NCI-H345 treated with DMSO at 0.1 percent for 48 hours (cell line): ENCODE results near the gene PODXL2.
A peak's percentile ranks its signal among the peaks of the same experiment; 100 is the strongest.

Experiments
- DNase-seq: peaks from one replicate; lab custom pipeline; 2025; ENCODE audit not compliant: unreplicated experiment; lab: John Stamatoyannopoulos, UW

The PODXL2 gene

DNA sequence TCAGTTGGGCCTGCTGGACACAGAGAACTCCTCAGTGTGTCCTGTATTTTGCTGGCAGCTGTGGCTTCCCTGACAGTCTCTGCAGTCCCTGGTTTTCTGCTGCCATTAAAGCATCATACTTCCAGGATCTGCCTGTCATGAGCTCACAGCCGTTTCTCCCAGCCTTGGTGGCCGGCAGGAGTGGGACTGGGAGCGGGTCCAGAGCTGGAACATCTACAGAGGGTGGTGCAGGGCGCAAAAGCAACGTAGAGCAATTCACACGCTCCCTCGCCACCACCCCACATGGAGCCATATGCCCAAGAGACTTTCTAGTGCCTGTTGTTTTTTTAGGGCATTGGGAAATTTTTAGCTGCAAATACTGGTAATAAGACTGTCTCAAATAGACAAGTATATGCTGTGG, 77.3 kb downstream of the PODXL2 start:
- DNase-seq: no peak

DNA sequence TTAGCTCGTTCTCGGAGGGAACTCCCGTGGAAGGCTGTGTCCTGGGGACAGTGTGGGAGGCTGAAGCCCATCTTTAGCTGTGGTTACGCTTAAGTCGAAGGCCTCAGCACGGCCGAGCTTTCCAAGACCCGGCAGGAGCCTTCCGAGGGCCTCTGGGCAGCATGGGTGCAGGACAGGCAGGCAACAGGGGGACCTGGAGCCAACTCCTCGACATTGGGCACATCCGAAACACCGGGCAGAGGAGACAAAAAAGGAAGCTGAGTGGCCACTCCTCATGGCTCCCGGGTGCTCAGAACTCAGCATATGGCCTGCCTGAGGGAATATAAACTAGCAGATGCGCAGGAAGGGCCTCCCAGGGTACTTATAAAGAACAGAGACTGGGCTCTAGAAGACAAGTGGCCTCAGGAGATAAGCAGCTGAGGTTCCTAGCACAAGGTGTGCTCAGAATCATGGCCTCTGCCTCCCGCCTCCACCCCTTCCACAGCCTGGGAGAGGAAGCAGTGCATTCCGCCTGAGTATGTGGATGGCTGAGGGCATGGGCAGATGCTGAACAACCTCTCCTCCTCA, 77.9 kb downstream of the PODXL2 start:
- no peak for DNase-seq

DNA sequence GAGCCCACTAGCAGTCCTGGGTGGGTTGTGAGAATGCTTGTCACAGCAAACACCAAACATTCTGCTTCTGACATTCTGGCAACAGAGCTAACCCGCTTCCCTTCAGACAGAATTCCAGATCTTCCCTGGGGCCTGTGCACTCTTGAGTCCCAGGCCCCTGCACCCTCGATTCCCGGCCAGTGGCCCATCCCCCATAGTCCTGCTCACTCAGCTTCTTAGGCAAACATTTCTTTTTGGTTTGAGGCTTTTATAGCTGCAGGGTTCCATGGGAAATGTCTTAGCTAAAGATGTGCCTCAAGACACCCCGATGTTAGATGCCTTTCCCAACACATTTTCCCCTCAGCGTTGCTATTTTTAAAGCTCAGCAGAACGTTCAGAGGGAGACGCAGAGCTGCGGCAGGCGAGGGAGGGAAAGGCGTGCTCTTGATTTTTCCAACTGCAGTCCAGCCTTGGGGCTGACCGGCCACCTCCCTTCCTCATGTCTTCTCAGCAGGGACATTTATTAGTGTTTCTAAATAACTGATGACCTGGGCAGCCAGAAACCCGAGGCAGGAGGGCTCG, 78.9 kb downstream of the PODXL2 start:
- no peak for DNase-seq

DNA sequence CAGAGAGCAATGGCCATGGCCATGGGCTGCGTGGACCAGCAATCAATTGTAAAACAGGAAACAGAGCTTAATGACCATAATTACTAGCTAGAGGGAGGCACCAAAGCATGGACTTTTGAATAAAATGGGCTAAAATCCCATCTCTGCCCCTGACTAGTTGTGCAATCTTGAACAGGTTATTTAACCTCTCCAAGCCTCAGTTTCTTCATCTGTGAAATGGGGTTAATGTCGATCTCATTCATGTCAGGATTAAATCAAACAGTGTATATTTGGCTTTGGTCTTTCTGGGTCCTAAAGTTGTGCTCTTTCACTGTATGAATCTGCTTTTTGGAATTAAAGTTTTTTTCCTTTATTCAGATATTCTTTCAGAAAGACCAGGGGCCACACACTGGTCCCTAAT, 79.9 kb downstream of the PODXL2 start:
- no peak for DNase-seq

DNA sequence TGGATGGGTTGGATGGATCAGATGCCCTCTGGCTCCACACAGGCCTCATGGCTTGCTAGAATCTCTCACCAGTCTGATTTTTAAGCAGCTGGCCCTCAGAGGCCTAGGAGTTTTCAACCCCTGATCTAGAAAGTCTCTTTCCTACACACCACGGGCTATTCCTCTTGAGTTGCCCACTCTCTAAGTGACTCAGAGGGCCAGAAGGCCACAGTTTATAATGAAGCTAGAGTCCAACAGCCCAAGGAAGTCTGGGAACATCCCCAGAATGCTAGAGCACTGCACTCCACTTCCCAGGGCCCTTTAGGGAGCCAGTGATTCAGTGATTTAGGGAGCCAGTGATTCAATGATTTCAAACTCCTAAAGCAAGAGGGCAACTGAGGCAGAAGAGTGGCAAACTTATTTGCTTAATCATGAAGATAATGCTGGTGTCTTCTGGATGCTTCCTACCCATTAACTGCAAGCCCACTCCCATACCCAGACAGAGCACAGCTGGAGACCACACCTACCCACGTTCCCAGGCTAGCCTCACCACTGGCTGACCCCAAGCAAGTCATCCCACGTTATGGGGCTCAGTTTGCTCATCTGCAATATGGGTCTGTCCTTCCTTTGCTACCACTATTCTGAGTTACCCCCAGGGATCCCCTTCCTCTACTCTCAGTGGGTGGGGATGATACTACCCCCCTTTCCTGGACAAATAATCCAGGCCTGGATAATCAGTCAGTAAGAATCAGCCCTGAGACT, 80.5 kb downstream of the PODXL2 start:
- no peak for DNase-seq

DNA sequence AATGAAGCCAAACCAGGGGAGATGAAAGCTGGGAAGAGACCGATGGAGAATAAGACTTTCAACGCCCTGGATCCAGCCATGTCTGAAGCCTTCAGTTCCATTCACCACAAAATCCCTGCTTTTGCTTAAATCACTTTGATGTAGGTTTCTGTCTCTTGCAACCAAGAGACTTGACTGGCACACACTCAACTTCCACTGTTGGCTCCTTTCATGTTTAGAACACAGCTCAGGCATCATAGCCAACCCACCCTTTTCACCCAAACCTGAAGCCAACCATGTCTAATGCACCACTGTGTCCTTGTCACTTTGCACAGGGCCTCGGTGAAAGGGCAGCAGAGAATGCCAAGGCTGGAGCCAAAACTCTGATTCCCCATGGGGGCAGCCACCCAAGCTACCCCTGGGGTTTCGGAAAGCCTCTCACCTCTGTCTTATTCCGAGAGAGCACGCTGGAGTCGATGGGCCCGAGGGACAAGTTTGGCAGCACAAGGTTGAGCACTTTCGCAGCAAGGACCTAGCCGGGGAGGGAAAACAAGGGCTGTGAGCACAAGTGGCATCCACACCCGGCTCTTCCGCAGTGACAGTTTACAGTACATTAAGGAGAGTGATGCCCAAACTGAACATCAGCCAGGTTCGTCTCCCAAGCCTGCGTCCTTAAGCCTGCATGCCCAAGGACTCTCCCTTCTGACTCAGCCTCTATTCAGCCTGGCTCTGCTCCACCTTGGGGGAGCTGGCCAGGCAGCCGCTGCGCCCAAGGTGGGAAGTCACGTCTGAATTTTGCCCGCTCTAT, 81.4 kb downstream of the PODXL2 start:
- no peak for DNase-seq

DNA sequence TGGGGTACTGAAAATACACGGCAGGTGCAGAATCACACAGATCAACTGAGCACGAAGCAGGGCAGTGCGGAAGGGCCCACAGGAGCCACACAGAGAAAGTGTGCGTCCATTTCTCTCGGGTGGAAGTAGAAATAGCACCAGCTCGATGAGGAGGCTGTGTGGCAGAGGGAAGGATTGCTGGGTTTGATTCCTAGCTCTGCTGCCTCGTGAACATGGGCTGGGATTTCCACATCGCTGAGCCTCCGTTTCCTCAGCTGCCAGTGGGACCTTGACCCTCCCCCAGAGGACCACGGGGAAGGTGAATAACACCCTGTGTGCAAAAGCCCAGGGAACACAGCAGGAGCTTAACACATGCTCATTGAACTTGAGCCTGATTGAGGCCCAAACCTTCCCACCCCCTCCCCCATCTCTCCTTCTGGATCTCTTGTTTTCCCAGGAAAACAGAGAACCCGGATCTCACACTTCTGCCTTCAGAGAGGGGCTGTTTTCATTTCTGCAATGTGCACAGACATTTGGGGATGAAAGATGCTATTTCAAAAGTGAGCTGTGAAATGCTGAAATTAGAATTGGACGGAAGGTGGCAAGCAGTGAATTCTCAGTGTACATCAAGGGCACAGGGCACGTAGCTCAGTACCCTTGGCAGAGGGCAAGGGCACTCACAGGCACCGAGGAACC, 82.2 kb downstream of the PODXL2 start:
- DNase-seq: no peak

DNA sequence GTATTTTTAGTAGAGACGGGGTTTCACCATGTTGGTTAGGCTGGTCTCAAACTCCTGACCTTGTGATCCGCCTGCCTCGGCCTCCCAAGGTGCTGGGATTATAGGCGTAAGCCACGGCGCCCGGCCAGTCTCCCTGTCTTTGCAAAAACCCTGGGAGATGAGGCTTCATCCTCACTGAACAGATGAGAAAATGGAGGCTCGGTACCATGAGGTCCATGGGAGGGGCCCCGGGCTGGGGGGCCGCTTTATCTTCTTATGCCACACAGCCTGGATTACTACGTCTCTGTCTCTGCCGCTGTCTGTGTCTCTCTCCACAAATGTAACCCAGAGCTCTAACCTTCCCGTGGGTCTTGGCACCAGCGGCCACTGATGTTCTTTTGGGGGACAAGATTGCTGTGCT, 82.9 kb downstream of the PODXL2 start:
- no peak for DNase-seq

DNA sequence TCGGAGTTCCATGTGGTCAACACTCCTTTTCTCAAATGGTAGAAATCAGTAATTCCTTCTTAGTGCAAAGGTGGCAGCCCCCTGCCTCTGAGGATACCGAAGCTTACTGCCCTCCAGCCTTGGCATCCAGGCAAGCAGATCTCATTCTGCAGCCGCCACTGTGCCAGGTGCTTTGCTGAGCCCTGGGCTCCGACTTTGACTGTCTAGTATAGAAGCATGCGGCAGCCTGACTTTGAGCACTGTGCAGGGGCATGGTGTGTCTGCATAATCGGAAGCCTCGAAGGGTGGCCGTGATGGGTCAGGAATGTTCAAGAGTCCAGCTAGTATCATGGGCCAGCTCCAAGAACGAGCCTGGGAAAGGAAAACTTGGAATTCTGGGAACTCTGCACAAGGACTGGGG, 83.5 kb downstream of the PODXL2 start:
- DNase-seq: no peak

DNA sequence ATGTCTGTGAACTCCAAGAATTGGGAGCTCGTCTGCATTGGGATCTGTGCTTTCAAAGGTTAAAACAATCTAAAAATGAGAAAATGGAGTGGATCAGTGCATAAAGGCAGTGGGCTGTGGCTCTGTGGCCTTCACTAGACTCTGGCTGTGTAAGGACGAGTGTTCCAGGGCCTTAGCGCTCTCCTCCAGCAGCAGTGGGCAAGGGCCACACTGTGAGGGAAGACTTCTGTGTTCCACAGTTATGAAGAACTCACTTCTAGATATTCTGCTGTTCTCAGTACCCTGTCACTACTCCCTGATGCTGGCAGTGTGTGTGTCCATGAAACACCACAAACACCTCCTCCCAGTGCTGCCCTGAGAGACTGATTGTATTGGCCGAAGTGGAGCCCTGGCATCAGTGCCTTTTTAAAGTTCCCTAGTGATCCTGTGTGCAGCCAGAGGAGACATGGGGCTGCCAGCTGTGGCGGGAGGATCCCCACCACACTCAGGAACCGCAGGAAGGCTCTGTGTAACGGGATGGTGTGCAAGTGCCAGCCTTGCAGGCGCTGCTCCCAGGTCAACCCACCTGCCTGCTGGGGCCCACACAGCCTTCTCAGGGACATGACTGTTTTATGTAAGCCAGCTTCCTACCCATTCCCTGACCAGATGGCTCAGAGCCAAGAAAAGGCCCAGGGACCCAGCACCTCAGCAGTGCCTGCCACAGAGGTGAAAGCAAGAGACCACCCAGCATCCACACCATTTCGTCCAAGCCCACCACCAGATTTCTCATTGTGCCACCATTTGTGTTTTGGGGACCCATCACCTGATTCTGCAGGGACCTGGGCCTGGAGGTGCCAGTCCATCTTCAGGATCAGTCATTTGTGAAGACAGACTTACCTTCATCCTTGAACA, 84.1 kb downstream of the PODXL2 start:
- no peak for DNase-seq

DNA sequence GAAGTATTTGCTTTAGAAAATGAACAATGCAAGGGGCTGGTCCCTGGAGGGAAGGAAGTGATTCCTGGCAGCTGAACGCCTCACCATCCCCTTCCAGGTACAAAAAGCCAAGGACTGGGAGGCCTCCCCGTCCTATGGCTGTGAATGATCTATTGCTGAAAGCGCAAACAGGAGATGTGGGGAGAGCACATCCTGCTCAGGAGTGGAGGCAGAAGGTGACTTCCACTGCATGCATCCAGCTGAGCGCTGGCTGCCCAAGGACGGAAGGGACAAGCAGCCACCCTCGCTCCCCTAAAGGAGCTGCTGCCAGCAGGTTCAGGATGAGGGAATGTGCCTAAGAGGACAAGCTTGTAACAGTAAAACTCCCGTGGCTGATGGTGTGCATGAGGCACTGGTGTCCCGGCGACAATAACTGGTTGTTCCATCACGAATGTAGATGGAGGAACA, 85.2 kb downstream of the PODXL2 start:
- DNase-seq: peak; percentile 13

DNA sequence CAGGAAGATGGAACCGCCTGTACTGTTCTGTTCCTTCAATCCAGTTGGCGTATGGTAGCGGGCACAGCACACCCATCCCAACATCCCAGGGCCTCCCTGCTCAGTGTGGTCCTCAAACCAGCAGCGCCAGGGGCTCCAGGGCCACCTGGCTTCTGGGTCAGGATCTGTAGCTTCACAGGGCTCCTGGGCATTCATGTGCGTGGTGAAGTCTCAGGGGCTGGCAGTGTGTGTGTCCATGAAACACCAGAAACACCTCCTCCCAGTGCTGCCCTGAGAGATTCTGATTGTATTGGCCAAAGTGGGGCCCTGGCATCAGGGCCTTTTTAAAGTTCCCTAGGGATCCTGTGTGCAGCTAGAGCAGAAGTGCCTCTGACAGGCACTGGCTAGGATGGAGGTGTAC, 85.9 kb downstream of the PODXL2 start:
- no peak for DNase-seq

DNA sequence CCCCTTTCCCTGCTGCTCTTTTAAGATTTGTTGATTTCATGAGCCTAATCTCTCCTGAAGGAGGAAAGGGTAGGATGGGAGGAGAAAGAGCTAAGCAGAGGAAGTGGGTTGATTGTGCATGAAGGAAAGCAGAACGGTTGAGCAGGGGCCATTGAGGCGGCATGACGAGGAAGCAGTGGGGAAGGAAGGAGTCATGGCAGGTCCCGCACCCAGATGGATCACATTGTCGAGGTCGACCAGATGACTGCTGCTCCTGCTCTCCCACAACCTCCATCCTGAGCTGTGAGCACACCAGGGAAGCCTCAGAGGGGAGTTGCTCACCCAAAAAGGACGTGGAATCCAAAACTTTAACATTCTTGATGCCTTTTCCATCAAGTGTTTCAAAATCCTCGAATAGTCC, 86.5 kb downstream of the PODXL2 start:
- DNase-seq: no peak

DNA sequence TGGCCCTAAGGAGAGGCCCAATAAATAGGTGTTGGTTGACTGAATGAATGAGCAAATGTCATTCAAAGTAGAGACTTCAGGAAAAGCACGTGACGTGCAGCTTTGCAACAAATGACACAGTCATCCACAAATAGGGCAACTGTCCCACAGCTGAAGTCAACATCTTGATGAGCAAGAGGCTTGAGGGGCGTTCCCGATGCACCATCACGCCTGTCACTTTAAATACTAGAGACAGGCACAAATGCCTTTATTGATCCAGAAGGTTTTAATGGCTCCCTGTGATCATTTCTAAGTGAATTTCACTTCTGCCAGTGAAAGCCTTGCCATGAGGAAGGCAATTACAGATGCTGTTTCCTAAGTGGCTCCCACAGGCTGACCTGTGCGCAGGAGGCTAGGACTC, 87.4 kb downstream of the PODXL2 start:
- DNase-seq: no peak

DNA sequence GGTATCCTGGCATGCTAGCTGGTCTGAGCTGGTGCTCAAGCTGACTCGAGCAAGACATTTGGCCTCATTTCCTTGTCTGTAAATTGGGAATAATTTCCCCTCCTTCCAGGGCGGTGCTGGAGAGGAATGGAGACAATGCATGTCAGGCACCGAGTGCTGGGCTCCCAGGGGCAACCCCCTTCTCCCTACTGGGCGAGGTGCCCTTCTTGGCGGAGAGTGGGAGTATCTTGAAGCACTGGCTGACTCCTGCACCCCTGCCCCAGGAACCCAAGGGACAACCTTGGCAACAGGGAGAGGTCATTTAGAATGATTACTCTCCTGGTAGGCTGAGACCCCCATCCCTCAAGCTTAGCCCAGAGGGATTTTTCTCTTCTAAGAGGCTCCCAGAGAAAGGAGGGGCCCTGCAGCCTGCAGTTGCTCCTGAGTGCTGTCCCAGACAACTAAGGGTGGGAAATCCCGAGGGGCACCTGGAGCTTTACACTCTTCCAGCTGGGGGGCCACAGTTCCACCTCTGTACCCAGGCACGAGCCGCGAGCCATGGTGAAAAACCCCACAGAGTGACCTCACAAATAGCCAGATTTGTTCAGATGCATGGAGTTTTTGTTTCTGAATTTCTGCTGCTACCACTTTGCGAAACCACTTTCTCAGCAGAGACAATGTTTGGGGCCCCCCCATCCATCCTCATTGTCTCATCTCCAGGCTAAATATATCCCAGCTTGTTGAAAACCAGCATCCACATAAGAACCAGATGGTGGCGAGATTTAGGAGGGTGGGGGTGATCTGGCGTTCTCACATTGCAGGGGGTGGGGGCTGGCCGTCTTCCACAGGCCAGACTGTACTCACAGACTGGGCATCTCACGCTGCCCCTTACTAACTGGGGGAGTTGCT, 88.6 kb downstream of the PODXL2 start:
- DNase-seq: no peak

DNA sequence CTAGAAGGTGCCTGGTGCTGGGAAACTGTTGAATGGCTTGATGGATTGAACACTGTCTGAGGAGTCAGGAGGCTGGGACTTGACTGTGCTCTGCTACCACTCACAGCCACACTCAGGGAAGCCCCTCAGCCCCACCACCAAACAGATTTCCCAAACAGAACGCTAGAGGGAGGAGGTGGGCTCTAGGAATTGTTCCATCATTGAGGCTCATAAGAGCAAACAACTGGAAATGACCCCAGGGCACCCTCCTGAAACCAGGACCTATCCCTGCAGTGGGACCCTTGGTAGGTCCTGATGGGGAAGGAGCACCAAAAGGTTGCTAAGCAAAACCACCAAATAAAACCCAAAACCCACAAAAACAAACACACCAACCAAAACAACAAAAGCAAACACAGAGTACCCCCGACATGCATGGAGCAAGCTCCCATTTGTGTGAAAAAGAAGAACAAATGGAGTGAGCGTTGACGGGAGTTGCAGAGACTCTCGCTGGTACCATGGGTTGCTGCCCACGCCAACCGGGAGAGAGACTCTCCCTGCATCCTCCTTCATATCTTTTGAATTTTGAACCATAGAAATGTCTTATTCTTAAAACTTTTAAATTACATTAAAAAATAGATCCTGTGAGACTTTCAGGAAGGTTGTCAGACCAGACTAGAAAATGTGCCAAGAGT, 89.4 kb downstream of the PODXL2 start:
- no peak for DNase-seq

DNA sequence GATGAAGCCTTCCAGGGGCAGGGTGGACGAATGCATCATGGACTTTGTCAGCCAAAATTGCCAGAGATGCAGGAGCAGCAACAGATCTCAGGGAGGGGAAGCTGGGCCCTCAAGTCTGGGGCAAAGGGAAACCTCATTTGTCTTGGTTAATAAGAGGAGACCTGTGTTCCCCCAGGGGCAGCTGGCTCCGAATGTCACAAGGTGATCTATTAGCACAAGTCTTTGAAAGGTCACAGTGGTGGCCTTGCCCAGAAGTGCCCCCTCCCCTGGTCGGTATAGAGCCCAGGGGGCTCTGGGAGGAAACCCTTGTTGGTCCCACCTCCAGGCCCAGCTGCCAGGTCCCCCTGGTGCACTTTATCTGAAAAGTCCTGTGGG, 89.9 kb downstream of the PODXL2 start:
- DNase-seq: no peak

DNA sequence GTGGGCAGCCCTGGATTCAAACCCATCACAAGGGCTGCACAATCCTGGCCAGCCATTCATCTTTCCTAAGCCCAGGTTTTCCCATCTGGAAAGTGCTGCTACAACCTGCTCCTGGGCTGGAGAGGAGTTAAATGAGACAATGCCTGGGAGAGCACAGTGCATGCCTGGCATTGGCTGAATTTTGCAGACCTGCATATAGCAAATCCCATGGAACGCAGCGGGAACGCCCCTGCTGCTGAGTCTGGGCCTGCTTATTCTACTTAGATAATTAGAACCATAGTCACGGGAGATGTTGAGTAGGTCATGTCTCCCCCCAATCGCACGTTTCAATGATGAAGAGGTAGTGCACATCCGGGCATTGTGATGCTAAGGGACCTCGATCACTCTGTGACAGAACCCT, 90.4 kb downstream of the PODXL2 start:
- no peak for DNase-seq
